Measurements from ENCODE around the gene CROCC2.

DNA sequence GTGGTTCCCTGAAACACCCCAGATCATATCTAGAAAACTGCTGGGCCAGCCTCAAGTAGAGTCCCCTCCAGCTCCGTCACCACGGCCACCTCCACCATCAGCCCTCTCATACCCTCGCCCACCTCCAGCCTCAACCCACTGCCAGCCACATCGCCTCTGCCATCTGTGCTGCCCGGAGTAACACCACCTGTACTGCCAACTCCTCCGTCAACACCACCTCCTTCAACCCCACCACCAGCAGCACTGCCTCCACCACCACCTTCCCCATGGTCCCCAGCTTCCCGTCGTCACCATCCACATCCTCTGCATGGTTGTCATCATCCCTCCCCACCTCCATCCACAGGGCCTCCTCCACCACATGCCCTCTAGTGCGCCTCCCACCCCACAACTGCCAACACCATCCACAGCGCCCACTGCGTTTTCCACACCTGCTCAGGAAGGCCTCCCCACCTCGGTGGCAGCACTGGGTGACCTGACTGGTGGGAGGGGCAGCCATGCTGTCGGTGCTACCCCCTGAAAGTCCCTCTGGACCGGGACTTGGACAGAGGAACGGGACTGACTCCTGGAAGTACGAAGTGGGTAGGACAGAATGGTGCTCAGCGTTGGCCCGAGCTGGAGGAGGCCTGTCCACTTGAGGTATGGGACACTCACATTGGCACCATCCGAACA is 93.9 kb downstream of the CROCC2 start:
- TF ChIP-seq, protein P1, sequence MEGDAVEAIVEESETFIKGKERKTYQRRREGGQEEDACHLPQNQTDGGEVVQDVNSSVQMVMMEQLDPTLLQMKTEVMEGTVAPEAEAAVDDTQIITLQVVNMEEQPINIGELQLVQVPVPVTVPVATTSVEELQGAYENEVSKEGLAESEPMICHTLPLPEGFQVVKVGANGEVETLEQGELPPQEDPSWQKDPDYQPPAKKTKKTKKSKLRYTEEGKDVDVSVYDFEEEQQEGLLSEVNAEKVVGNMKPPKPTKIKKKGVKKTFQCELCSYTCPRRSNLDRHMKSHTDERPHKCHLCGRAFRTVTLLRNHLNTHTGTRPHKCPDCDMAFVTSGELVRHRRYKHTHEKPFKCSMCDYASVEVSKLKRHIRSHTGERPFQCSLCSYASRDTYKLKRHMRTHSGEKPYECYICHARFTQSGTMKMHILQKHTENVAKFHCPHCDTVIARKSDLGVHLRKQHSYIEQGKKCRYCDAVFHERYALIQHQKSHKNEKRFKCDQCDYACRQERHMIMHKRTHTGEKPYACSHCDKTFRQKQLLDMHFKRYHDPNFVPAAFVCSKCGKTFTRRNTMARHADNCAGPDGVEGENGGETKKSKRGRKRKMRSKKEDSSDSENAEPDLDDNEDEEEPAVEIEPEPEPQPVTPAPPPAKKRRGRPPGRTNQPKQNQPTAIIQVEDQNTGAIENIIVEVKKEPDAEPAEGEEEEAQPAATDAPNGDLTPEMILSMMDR (IDR thresholded peaks at IDR 0.05; ENCODE audit: borderline replicate concordance, extremely low read depth, low read length, poor library complexity, severe bottlenecking): no peak
- no peak for TF ChIP-seq EZH2 (IDR thresholded peaks at IDR 0.05; ENCODE audit: borderline replicate concordance, low read depth, low read length, severe bottlenecking)

Measured in DND-41 (cell line).